GM12873 (cell line): ENCODE data around the gene GDF7.

ENCODE experiments used
- CTCF ChIP-seq: IDR thresholded peaks from 2 replicates; pipeline ENCODE4 v1.5.1; 2012; ENCODE audit warnings: low read depth, mild to moderate bottlenecking, moderate library complexity, low read length, control low read depth; ENCODE audit not compliant: insufficient read depth; ENCODE audit errors: missing control alignments

Gene GDF7

DNA sequence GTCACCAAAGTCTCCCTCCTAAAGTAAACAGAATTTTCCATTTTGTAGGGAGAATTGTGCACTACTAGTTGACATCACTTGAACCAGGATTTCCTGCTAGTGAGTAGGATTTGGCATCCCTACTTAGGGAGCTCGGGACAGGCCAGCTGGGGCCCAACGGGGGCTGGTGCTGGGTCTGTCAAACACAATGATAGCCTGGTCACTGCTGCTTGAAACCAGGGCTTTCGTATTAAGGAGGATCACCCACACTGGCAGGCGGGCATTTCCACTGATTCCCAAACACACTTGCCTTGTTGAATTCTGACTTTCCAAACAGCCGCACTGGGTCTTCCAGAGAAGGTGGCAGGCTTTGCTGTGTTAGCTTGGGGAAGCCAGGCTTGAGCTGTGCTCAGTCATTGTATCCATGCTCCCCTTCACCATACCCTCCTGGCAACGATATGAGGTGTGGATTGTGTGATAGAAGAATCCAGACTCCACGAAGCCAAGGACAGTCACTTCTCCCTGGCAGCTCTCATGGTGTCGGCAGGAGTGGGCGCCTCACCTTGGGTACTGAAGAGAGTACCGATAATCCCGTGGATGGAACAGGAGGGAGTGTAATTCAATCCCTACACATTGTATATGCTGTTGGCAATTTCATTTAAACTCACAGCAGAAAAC, 7.5 kb downstream of the GDF7 start:
- no peak for TF ChIP-seq CTCF

GRCh38 chr2:20674974-20675679, 8.2 kb downstream of the GDF7 start:
- no peak for TF ChIP-seq CTCF

DNA sequence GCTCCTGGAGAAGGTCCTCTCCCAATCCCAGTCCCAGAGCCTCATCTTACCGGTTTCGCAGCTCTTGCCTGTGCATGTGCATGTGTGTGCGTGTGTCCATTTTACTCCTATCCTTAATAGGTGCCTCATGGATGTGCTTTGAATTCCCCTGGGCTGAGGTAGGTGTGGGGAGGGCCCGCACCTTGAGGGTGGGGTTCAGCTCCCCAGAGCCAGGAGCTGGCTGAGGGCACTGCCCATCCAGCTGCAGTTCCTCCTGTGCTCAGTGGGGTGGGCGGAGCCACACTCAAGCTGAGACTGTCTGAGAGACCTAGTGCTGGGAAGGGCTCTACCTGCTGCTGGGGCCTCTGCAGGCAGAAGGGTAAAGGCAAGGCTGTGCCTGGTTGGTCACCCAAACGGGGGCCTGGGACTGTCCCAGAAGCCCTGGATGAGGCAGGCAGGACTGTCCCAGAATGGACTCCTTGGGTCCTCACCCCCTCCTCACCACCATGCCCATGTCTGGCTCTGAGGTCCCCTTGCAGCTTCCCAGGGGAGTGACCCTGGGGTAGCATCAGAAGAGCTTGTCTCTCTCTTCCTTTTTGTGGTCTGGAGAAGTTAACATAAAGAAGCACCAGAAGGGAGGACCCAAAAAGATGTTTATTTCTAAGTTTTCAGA, 8.9 kb downstream of the GDF7 start:
- peak; percentile 38 for TF ChIP-seq CTCF

DNA sequence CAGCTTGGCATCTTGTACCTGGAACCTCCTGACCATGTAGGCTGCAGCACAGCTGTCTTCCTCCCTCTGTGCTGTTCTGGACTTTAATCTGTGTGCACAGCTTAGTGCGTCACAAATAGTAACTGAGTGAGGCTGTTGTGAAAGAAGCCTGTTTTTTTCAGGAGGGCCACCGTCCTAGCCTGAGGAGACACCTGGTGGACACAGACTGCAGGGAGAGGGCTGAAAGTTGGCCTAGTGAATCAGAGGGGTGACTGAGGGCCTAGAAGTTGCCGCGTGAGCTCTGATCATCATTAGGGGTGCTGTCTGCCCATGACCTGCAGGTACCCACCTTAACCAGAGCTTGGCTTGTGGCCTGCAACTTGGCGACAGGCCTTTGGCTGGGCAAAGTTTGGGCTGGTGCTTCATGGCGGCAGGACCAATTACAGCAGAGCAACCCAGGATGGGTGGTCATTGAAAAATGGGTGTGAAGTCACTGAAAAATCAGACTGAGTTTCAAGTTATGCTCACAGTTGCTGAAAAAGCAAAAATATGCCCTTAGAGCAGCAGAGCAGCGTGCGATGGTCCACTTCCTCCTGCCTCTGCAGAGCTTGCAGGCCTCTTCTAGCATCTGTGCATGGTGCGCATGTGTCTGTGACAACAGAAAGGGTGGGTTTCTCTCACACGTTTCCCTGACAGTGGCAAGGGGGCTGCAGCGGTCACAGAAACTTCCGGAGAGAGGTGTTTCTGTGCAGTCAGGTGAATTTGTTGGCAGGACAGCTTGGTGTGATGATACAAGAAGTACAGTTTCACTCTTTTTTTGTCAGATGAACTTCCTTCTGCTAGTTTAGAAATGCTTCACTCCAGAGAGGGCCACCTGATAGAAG, 9.6 kb downstream of the GDF7 start:
- TF ChIP-seq CTCF = peak; percentile 39

GRCh38 chr2:20677301-20678085, 10.5 kb downstream of the GDF7 start:
- TF ChIP-seq CTCF = peak; percentile 63

DNA sequence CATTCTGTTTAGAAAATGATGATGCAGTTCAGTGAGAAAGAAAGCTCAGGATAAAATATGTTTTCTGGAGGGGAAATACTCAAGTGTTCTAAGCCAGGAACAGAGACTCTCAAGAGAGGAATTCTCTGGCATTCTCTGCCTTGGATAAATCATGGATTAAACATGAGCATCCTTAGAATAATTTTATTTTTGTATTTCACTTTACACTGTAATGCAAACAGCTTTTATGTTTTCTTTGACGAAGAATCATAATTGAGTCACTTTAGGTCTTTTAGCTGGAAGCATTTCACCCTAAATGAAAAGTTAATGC, 11.1 kb downstream of the GDF7 start:
- TF ChIP-seq CTCF = no peak
